Endometrial microvascular endothelial cells (primary cell): ENCODE results near the gene EIF2S1. TPM values are rescaled to one million over a fixed set of nuclear protein-coding genes. Genes with fewer than 3 reads are reported as not detected.
"Not testable (repeated sequence)": the region's sequence is repeated elsewhere in the genome, so short reads cannot be mapped to it uniquely, and the experiment has no call there.

ENCODE experiments used
- in situ Hi-C: cut with HindIII; loops from 2 replicates; pipeline ENCODE4 v1.10.0; 2017; ENCODE audit warnings: low sequenced_read_pairs, low pct_unique_long_range_greater_than_20kb; ENCODE audit errors: inconsistent ontology term
- total RNA-seq: library from RNA; depleted of rRNA; stranded (reverse); fragments of >200 nt; gene quantifications from one replicate; pipeline ENCODE4 v1.2.3, GENCODE V29; 2015; ENCODE audit errors: inconsistent ontology term

Gene EIF2S1
- total RNA-seq, 1 donor from 2014 or later: 227 TPM

DNA sequence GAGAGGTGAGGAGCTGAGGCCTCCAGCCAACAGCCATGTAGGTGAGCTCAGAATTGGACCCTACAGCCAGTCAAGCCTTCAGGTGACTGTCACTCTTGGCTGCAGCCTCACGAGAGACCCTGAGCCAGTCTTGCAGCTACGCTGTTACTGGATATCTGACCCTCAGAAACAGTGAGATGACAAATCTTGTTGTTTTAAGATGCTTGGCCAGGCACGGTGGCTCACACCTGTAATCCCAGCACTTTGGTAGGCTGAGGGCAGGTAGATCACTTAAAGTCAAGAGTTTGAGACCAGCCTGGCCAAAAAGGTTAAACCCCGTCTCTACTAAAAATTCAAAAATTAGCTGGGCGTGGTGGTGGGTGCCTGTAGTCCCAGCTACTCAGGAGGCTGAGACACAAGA, 45.6 kb downstream of the EIF2S1 start:
- in situ Hi-C loops: no loop called here

DNA sequence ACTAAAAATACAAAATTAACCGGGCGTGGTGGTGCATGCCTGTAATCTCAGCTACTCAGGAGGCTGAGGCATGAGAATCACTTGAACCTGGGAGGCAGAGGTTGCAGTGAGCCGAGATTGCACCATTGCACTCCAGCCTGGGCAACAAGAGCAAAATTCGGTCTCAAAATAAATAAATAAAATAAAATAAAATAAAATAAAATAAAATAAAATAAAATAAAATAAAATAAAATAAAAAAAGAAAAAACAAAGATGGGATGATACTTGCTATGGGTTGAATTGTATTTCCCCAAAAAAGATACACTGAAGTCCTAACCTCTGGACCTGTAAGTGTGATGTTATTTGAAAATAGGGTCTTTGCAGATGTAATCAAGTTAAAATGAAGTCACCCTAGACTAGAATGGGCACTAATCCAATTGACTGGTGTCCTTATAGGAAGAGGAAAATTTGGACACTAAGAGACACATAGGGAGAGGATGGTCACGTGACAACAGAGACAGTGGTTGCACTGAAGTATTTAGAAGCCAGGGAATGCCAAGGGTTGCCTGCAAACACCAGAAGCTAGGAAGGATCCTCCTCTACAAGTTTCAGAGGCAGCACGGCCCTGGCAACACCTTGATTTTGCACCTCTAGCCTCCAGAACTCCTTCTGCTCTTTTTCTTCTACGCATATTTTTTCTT, 48.1 kb downstream of the EIF2S1 start:
- in situ Hi-C loops: not testable (repeated sequence)

DNA sequence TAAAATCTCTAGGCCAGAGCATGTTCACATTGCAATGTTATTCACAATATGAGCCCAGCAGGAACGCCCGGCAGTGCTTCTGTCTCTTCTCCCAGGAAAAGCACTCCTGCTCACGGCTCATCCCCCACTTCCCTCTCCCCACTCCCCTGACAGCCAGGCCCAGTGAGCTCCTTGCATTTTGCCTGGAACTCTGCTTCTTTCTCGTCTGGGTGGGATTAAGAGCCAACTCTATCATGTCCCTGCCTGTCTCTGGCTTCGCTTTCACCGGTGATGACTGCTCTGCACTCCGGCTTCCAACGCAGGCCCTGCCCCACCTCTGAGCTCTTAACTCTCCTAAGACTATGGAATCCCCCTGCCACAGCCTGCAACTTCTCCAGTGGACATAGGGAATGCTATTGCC, 49.3 kb downstream of the EIF2S1 start:
- in situ Hi-C loops: no loop called here

DNA sequence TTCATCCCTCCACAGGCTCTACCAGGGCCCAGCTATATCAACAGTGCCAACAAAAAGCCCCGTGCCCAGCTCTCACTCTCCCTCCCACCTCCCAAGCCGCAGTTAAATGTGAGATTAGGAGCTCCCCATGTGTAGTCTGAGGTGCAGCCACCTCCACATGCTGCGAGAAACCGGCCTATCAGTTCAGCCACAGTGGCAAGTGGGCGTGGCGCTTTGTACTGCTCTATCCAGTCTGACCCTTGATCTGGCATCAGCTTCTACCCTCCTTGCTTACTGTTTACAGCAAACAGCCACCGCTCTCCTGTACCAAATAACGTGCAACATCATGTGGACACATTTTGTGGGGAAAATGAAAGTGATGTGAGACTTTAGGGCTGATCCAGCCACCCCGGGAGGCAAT, 50.2 kb downstream of the EIF2S1 start:
- in situ Hi-C loops: no loop called here

DNA sequence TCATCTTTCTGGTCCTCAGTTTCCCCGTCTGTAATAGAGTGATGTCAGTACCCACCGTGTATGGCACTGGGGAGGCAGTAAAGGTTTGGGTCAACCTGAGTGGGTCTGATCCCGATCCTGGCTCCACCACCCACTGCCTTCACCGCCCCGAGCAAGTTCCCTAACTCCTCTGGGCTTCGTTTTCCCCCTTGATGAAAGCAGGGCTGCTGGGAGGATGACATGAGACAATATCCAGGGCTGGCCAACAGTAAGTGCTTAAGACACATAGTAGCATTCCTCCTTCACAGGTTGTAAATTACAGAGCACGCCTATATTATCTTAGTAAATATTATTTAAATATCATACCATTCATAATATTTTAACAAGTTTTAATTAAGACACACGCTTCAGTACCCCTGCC, 51.2 kb downstream of the EIF2S1 start:
- in situ Hi-C loops: no loop called here

DNA sequence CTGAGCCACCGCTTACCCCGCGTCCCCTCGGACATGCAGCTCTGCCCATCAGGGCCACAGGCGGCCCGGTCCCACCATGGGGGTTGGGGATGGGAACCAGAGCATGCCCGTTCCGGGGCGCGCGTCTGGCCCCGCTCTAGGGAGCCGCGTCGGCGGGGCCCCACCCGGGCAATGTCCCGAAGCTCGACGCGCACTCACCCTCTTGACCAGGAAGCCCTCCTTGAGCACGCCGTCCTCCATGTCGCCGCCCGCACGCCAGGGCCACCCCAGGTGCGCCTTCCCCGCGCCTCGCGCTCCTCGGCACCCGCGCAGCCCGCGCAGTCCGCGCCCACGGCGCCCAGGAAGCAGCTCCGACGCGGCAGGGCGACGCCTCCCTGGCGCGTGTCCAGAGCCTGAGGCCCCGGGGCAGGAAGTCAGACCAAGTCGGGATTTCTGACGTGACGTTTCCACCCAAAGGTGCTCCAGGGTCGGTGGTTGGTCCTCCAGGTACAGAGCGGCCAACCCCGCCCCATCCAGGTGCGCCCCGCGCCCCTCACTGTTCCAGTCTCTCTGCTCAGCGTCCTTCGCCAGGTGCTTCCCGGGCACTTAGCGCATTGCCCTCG, 51.8 kb downstream of the EIF2S1 start, which contains the start of gene PLEK2:
Gene PLEK2 (minus strand): TSS at position 346 of the 602 bp plus-strand sequence. CDS start 106 bp downstream, at position 240.
- in situ Hi-C loops: no loop called here

DNA sequence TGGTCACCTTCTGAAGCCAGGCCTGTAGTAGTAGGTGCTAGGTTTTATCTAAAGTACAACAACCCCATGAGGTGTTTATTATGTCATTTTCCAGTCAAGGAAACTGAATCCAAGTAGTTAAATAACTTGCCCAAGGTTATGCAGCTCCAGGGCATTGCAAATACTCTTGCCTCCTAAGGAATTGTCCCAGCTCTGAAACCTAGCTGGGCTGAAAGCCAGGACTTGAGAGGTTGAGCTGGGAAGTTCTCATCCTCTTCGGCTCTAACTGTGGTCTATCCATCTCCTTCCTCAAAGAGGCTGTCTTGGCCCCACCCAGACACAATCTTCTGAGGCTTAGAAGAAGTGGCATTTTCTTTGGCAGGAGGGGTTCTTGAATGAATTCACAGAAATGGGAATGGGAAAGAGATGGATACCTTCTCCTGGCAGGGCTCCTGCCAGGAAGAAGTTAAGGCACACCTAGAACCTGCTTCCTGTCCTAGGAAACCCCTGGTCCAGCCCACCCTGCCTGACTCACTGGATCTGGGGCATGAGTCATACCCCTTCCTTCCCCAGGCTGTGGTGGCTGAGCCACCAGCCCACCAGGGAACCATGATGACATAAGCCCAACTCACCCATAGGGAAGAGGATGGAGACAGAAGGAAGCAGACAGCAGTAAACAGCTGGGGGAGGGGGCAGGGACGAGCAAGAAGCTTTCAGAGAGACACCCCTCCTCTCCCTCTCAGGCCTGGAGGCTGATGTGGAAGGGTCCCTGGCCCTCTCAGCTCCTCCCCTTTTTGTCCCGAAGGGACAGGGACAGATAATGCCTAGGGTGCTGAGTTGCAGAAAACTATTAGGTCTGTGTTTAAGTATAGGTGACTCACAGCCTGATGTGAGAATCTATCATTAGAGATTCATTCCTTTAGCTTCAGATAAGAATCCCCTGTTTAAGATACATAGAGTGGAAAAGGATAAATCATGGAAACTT, 54.0 kb downstream of the EIF2S1 start:
- in situ Hi-C loops: no loop called here

DNA sequence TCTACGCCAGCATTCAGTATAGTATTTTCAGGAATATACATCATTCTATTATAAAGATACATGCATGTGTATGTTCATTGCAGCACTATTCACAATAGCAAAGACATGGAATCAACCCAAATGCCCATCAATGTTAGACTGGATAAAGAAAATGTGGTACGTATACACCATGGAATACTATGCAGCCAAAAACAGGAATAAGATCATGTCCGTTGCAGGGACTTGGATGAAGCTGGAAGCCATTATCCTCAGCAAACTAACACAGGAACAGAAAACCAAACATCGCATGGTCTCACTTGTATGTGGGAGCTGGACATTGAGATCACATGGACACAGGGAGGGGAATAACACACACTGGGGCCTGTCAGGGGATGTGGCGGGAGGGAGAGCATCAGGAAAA, 55.5 kb downstream of the EIF2S1 start:
- in situ Hi-C loops: not testable (repeated sequence)

DNA sequence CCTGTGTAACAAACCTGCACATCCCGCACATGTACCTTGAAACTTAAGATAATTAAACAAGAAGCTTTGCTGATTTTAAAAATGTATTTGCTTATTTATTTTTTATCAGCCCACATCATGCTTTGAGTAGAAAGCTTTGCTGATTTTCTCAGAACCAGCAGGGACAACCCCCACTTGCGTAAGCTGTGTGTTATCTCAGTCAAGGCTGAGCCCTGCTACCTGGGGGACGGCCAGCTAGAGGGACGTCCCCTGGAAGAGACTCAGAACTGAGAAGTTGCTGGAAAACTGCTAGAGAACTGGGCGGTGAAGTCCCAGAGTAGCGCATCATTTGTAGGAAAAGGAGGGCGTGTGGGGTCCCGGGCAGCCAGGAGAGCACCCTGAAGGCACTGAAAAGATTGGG, 56.0 kb downstream of the EIF2S1 start:
- in situ Hi-C loops: no loop called here

DNA sequence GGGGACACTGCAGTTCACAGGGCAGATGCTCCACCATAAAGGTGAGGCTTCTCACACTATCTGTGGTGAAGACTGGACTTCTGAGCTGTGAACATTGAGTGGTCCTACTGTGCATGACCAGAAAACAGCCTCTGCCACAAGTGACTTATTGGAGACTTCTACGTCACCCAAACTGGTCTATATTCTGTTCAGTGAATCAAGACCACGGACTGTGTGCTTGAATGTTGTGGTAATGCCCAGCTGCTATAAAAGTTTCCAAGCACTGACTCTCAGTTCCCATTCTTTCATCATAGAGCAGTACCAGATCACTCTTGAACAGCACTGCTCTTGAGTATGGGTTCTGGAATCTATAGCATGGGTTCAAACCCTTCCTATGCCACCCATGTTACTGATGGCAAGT, 56.7 kb downstream of the EIF2S1 start:
- in situ Hi-C loops: no loop called here

DNA sequence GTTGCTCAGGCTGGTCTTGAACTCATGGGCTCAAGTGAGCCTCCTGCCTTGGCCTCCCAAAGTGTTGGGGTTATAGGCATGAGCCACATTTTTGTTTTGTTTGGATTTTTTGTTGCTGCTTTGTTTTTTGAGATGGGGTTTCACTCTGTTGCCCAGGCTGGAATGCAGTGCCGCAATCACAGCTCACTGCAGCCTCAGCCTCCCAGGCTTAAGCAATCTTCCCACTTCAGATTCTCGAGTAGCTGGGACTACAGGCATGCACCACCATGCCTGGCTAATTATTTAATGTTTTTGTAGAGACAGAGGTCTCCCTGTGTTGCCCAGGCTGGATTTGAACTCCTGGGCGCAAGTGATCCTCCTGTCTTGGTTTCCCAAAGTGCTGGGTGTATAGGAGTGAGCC, 57.5 kb downstream of the EIF2S1 start:
- in situ Hi-C loops: no loop called here

DNA sequence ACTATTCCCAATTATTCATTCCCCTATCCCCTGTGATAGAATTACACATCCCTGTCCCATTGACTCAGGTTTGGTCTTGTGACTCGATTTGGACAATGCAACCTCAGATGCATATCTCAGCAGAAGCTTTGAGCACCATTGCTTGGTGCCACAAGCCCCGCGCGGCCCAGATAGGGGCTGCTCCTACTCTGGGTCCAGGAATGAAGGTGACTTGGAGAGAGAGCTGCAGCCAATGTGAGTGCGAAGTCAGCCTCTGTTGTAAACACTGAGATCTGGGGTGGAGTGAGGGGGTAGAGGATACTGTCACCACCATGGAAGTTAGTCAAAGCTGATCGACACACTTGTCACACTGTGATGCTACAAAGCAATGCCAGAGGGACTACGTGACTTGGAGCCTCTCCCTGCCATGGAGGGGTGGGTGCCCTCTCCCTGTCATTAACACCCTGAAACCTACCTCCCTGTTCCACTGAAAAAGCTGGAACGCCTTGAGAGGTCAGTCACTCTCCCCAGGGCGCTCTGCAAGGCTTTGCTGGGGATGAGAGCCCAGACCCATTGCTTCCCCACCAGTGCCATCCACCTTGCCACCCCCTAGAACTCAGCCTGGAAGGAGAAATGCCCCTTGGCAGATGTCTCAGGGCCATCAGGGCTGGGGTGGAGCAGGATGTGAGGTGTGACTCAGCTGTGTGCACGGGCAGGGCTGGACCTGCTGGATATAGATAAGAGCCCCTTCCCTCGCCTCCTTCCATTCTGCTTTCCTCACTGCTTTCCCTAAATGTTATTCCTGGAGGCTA, 58.5 kb downstream of the EIF2S1 start:
- in situ Hi-C loops: no loop called here

DNA sequence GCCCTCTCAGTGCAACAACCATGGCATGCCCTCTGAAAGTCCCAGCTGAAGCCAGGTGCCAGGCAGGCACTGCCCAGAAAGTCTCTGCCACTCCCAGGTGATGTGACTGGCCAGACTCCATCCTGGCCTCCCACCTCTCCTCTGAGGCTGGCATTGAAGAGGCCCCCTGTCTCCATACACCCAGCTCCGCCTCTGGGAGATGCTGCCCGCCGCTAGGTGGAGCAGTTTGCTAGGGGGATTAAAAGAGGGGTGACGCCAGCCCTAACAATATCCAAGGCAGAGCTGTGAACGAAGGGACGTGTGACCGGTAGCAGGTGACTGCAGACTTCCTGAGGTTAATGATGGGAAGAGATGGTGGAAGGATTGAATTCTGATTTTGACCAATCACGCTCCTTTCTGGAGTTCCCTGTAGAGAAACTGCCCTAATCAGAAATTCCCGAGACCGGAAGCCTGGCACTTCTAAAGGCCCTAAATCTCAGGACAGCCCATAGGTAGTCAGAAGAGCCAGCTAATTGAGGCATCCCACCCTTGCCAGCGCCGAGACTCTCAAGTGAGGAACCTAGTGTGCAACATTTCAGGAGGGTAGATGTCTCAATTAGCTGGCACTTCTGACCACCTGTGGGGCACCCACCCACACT, 60.1 kb downstream of the EIF2S1 start:
- in situ Hi-C loops: no loop called here

DNA sequence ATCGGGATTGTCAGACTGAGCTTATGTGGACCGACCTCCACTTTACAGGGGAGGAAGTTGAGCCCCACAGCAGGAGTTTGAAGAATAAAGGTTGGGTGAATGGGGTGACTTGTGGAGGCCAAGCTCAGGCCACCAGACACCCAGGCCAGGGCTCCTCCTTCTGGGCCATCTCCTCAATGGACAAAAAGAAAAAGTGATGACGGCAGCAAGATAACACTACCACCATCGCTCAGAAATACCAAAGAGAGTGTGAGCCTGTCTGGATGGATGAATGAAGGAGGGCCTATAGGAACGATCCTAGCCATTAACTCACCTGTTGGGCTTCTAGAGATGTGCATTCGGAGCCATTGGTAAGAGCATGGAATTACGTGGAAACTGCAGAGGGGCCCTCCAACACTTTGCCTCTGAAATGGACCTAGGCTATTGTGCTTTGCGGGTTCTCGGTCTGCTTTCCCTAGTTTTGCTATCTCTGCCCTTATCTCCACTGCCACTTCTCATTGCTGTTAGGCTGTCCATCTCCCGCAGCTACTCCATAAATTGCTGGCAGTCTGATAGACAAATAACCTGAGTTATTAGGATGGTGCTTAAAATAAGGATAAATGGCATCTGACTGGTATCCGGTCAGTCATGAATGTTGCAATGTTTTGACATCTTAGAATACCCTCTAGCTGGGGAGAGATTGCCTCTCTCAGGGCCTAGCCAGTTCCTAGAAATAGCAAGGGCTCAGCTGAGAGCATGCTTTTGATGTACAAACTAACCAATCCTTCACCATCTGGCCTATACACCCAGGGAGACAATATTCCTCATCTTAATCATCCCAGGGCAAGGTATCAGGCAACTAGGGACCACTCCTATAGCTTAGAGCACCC, 61.5 kb downstream of the EIF2S1 start:
- in situ Hi-C loops: no loop called here

DNA sequence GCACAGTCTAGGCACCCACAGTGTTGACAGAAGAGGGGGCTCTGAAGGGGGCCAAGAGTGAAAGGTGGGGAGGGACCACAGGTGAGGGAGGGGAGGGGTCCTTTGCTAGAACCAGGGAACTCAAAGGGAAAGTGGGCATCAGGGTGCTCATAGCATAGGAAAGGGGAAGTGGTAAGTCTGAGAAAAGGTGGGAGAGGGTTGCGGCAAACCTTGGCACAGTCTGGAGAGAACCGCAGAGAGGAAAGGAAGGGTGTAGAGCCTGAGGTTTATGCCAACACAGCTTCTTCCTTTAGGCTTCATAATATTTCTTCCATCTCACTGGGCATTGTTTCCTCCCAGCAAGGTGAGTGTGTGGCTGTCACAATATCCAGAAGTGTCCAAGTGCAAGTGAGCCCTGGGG, 63.3 kb downstream of the EIF2S1 start:
- in situ Hi-C loops: no loop called here

DNA sequence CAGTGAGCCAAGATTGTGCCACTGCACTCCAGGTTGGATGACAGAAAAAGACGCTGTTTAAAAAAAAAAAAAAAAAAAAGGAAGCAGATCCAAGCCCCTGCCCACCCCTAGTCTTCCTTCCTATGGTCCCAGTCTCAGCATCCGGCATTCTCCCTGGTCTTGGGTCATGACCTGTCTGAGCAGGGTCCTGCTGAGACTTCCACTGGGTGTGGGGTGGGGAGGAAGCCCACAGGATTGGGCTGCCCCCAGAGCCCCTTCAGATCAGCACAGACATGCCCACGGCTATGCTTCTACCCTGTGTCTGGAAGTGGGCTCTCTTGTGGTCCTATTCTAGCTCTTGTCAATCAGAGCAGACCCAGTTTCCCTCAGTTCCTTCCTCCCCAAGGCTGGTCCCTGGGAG, 64.4 kb downstream of the EIF2S1 start:
- in situ Hi-C loops: no loop called here

DNA sequence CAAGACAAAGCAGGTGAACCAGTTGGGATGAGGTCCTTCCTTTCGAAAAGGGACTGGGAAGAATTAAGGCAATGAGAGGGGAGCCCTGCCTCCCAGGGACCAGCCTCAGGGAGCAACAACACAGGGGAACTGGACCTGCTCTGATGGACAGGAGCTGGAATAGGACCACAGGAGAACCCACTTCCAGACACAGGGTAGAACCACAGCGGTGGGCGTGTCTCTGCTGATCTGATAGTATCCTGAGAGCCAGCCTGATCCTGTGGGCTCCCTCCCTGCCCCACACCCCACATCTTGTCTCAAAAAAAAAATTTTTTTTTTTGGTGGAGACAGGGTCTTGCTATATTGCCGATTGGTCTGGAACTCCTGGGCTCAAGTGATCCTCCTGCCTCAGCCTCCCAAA, 65.5 kb downstream of the EIF2S1 start:
- in situ Hi-C loops: no loop called here

DNA sequence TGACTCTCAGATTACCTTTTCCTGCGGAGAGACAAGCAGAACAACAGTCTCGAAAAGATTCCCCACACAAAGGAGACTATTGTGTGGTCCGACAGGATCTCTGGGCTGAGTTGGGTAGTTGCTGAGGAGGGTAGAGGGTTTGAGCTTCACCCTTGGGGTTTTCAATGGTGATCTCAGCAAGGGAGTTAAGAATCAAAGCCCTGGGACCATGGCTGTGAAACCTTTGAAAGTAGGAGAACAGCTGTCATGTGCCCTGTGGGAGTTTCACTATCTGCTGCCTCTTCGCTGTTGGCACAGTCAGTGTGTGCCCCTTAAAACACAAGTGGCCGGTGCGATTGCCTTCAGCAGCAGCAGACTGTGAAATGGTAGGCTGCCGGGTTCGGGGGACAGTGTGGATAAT, 66.0 kb downstream of the EIF2S1 start:
- in situ Hi-C loops: no loop called here
